Measurements from ENCODE around the gene LYZ. TPM values are rescaled to one million over a fixed set of nuclear protein-coding genes. Genes with fewer than 3 reads are reported as not detected.

Gene LYZ
- total RNA-seq, 1 experiment from 2014 or later = not detected

DNA sequence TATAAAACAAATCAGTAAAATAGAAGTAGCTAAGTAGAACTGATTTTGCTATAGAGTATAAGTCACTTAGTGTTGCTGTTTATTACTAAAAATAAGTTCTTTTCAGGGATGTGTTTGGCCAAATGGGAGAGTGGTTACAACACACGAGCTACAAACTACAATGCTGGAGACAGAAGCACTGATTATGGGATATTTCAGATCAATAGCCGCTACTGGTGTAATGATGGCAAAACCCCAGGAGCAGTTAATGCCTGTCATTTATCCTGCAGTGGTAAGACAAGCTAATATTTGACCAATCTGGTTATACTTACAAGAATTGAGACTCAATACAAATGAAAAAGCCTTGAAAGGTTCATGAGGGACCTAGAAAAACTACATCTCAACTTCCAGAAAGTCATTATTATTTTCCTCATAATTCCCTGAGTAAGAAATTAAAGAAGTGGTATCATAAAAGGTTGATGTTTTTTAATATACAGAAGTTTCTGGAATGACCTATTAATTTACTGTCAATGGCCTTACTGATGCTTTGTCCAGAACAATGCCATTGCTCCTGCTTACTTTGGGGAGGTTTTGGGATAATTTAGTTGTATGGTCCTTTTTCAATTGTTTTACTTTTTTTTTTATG lies 1.9 kb downstream of the LYZ start:
- H3K79me1 ChIP-seq (ENCODE audit: insufficient read depth, low read depth, low read length, poor library complexity, severe bottlenecking) = no peaks in the 10 kb centered on the region
- TF ChIP-seq, protein P1, sequence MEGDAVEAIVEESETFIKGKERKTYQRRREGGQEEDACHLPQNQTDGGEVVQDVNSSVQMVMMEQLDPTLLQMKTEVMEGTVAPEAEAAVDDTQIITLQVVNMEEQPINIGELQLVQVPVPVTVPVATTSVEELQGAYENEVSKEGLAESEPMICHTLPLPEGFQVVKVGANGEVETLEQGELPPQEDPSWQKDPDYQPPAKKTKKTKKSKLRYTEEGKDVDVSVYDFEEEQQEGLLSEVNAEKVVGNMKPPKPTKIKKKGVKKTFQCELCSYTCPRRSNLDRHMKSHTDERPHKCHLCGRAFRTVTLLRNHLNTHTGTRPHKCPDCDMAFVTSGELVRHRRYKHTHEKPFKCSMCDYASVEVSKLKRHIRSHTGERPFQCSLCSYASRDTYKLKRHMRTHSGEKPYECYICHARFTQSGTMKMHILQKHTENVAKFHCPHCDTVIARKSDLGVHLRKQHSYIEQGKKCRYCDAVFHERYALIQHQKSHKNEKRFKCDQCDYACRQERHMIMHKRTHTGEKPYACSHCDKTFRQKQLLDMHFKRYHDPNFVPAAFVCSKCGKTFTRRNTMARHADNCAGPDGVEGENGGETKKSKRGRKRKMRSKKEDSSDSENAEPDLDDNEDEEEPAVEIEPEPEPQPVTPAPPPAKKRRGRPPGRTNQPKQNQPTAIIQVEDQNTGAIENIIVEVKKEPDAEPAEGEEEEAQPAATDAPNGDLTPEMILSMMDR (conservative IDR thresholded peaks at IDR 0.05) = no peak

More for the DNA sequence above, 1.9 kb downstream of the LYZ start:
- Histone ChIP-seq H2BK5ac (ENCODE audit: insufficient read length, low read length) (no peak overlapping the region), H4K8ac (replicated peaks; ENCODE audit: insufficient read length, low read depth, low read length) (no peak overlapping the region), H2AK5ac (ENCODE audit: insufficient read length, low read length) (no peak overlapping the region), H3K4ac (ENCODE audit: low read depth, low read length) (no peak overlapping the region), H2BK12ac (ENCODE audit: insufficient read length, low read depth, low read length) (no peak overlapping the region), H3K4me1 (ENCODE audit: insufficient read depth, low read length) (no peaks in the 10 kb centered on the region), H2BK120ac (ENCODE audit: low read depth, low read length, poor library complexity, severe bottlenecking) (no peak overlapping the region), H3K14ac (ENCODE audit: insufficient read depth, low read length) (no peak overlapping the region), H4K20me1 (ENCODE audit: control insufficient read depth, insufficient read depth, insufficient read length) (no peaks in the 10 kb centered on the region), H3K27me3 (ENCODE audit: insufficient read depth, low read length) (no peaks in the 10 kb centered on the region), H4K5ac (ENCODE audit: insufficient read length, low read depth, low read length) (no peak overlapping the region), H3K9me3 (ENCODE audit: control insufficient read depth, low read depth, low read length) (no peaks in the 10 kb centered on the region), H3K79me2 (ENCODE audit: insufficient read depth, low read length) (no peaks in the 10 kb centered on the region), H3K56ac (ENCODE audit: insufficient read length, low read depth, low read length) (no peak overlapping the region), H3K18ac (ENCODE audit: insufficient read length, low read depth, low read length) (no peak overlapping the region), H2AFZ (ENCODE audit: low read length) (no peak overlapping the region), H3K27ac (ENCODE audit: insufficient read length, low read depth, low read length) (no peak overlapping the region), H4K91ac (ENCODE audit: insufficient read length, low read depth, low read length) (no peak overlapping the region), H3K9ac (ENCODE audit: extremely low read depth, insufficient read length, low read length) (no peak overlapping the region), H3K4me2 (ENCODE audit: insufficient read depth, insufficient read length, low read length) (no peak overlapping the region), H2BK20ac (ENCODE audit: low read depth, low read length, poor library complexity, severe bottlenecking) (no peak overlapping the region), H2BK15ac (ENCODE audit: low read depth, low read length) (no peak overlapping the region), H3K23ac (ENCODE audit: insufficient read length, low read depth, low read length) (no peak overlapping the region), H3K23me2 (ENCODE audit: insufficient read length, low read depth, low read length, poor library complexity, severe bottlenecking) (no peaks in the 10 kb centered on the region), H3T11ph (ENCODE audit: low read length) (no peak overlapping the region)
- H3K9me3 Mint-ChIP-seq = no peaks in the 10 kb centered on the region
- WGBS (ENCODE audit: extremely low coverage, insufficient read length, low lambda C conversion rate) = no CpG with 5 or more reads among the region's 2 CpGs
- peaks cover 9% of the 10 kb centered on the region in 2 experiments for H3K4me1 Mint-ChIP-seq
- no peaks in the 10 kb centered on the region for H3K36me3 Mint-ChIP-seq (ENCODE audit: insufficient read depth in 1 of 3, low read depth in 3 of 3)
- H3K4me3 Mint-ChIP-seq = no peak overlapping the region
- H3K27ac Mint-ChIP-seq = no peak overlapping the region
- H3K27me3 Mint-ChIP-seq (ENCODE audit: low read depth) = no peaks in the 10 kb centered on the region
- no peak for DNase-seq
